ENCODE results near the gene GRK5.
"Not testable (repeated sequence)": the region's sequence is repeated elsewhere in the genome, so short reads cannot be mapped to it uniquely, and the experiment has no call there.

Gene GRK5

DNA sequence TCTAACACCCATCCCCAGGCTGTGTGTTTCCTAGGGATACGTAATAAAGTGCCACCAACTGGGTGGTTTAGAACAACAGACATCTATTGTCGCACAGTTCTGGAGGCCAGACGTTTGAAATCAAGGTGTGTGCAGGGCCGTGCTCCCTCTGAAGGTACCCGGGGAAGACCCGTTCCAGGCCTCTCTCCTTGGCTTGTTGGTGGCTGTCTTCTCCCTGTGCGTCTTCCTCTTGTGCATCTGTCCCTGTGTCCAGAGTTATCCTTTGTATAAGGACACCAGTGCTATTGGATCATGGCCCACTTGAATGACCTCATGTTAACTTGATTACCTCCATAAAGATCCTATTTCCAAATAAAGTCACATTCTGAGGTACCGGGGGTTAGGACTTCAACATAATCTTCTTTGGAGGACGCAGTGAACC lies 15.6 kb downstream of the GRK5 start:
- no peak for DNase-seq

DNA sequence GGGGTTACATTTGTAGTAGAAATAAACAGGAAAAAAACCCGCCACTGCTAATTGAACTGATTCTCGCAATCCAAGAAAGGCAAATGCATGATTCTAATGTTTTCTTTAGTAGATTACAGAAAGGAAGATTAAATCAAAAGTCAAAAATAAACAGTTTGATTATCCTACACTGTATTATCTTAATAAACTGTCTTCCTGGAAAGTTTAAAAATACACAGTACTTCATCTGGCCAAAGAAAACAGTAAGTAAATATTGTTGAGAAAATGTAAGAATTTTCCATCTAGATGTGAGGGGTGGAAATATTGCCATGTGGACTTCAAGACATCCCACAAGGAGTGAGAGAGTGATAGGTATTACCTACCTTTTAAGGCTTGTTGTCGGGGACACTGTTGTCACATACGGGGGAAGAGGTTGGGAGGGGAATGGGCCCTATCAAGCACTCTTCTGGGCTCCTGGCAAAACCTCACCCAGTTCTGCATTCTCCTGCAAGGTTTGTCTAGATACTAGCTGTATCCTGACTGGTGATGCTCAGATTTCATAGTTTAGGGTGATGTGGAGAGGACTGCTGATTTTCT lies 17.8 kb downstream of the GRK5 start:
- no peak for DNase-seq

DNA sequence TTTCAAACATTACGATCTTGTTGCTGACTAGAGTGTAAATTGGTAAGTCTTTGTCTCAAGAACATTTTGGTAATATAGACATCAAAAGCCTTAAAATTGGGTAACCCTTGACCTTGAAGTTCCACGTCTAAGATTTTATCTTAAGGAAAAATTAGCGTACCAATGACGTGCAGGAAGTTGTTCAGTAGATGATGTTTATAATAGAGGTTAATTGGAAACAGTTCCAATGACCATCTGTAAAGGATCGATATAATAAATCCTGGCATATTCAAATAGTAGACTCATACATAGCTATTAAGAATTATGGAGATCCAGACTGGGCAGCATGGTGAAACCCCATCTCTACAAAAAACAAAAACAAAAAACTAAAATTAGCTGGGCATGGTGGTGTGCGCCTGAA lies 20.5 kb downstream of the GRK5 start:
- DNase-seq, result no peak

DNA sequence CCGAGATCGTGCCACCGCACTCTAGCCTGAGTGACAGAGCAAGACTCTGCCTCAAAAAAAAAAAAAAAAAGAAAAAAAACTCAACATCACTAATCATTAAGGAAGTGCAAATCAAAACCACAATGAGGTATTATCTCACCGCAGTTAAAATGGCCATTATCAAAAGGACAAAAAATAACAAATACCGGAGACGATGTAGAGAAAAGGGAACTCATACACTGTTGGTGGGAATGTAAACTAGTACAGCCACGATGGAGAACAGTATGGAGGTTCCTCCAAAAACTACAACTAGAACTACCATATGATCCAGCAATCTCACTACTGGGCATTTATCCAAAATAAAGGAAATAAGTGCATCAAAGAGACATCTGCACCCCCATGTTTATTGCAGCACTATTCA lies 24.3 kb downstream of the GRK5 start:
- no peak for DNase-seq

DNA sequence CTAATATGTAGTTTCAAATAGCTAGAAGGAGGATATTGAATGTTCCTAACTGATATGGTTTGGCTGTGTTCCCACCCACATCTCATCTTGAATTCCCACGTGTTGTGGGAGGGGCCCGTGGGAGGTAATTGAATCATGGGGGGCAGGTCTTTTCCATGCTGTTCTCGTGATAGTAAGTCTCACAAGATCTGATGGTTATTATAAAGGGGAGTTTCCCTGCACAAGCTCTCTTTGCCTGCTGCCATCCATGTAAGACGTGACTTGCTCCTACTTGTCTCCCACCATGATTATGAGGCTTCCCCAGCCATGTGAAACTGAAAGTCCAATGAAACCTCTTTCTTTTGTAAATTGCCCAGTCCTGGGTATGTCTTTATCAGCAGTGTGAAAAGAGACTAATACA lies 25.1 kb downstream of the GRK5 start:
- not testable (repeated sequence) for DNase-seq

DNA sequence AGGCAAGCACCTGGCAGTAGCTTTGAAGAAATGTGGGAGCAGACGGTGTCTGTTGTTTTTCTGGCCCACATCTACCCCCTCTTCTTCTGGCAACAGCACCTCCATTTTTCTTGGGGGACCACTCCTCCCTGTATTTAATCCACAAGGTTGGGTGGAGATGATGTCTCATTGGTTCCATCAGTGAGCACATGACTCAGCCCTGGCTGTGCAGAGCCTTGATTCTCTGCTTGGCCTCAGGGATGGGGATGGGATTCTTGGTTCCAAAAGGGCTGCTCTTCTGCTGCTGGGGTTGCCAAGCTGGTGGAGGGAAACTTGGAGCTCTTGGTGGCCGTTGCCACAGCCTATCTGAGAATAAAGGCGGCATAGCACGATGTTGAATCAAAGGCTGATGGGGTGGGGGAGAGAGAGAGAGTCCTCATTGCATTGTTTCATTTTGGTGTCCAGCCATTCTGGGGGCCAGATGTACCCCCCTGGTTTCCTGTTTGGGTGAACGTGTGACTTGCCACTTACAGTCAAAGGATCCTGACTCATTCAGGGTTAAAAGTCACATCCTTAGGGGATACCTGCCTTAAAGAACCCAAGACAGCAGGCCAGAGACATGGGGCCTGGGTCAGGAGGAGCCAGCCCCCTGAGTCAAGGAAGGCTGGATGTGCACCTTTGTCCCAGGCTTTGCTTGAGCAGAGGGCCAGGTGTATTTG lies 25.9 kb downstream of the GRK5 start:
- no peak for DNase-seq

DNA sequence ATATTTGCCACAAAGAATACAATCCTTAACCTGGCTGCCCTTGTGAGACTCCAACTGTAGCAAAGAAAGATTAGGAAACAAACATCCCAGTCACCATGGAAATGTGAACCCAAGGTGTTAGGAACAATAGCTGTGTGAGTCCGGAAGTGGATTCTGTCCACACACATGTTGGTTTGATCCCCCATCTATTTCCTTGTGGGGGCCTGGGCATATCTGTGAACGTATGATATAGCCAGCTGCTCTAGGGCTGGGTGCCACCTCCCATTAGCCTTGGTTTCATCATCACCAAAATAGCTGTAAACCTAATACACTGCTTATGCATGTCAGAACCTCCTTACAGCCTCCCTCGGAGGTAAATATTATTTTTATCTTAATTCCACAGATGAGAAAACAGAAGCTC lies 26.4 kb downstream of the GRK5 start:
- no peak for DNase-seq

DNA sequence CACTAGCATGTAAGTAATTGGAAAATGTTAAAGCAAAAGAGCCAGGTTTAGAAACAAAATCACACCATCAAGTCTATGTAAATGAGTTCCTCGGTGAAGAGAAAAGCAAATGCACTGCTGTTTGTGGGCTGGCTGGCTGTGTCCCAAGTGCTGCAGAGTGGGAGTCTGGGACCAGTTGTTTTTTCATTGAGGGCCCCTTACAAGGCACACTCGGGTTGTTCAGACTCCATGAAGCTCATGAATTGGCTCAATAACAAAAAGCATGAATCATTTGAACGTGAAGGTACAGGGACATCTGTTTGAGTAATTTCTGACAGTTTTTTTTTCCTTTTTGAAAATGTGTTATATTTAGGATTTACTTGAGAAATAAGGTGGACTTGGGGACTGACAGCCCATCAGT lies 28.0 kb downstream of the GRK5 start:
- DNase-seq, result no peak

DNA sequence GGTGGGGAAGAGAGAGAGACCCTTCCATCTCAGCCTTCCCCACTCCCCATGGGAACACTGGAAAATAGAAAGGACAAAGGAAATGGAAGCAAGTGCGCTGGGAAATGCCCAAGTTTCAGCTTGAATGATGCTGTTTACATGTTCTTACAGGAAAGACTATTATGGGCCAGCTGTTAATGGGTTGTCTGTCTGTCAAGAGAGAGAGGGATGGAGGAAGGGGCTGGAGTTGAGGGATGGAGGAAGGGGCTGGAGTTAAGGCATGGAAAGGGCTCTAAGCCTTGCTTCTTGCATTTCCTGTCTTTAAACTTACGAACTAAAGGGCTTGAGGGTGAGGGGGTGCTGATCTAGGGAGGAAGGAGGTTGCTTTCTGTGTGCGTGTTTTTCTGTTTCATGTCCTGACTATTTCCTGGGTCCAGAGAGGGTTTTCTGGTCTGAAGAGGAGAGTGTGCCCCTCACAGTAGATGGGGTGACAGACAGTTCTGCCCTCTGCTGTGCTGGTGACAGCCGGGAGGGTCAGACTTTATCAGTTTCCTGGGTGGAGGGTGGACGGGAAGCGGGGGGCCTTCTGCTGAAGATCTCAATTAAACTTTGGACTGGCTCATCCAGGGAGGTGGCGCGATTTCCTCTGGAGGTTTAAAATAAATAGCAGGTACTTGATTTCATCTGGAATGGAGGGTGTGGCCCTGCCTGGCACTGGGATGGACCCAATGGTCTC lies 30.5 kb downstream of the GRK5 start:
- no peak for DNase-seq

DNA sequence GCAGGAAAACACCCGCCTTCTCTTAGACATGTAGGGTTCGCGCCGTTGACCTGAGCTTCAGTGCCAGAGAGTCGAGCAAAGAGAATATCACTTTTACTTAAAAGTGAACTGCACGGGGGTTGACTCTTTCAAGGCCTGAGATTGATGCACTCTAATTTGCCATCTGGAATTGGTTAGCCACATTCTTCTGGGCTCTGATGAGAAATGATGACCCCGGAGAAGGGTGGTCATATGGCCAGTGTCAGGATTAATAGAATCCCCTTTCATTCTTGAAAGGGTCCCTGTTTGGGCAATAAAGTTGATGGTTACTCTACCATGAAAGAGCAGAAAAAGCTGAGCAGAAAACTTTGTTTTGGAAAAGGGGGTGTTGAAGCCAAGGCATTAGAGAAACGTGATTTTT lies 31.2 kb downstream of the GRK5 start:
- no peak for DNase-seq

DNA sequence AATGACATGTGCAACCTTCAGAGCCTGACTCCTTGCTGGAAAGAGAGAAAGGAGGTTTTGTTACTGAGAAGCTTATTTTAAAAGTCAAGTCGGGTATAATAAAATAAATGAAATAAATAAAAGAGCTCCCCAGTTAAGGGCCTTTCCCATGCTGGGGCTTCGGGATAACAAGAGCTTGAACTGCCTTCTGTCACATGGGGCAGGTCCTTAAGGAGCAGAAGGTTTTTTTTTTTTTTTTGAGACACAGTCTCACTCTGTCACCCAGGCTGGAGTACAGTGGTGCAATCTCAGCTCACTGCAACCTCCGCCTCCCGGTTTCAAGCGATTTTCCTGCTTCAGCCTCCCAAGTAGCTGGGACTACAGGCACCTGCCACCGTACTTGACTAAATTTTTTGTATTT lies 31.6 kb downstream of the GRK5 start:
- not testable (repeated sequence) for DNase-seq

DNA sequence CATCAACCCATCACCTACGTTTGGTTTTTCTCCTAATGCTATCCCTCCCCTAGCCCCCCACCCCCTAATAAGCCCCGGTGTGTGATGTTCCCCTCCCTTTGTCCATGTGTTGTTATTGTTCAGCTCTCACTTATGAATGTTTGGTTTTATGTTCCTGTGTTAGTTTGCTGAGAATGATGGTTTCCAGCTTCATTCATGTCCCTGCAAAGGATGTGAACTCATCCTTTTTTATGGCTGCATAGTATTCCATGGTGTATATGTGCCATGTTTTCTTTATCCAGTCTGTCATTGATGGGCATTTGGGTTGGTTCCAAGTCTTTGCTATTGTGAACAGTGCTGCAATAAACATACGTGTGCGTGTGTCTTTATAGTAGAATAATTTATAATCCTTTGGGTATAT lies 32.3 kb downstream of the GRK5 start:
- DNase-seq, result not testable (repeated sequence)

DNA sequence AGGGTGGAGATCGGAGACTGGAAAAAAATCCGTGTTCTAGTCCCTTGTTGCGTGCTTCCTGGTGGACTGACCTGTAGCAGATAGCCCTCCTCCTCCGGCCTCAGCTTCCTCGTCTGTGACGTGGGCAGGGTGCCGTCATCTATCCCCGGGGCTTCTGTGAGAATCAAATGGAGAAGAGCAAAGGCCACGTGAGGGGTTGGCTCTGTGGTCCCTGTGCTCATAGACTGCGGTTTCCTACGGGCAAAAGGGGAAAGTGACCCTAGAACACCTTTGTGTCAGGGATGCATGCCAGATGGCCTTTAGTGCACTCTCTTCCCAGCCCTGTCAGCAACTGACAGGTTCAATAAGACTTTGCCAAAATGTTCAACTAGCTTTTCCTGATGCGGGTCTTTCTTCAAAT lies 33.7 kb downstream of the GRK5 start:
- no peak for DNase-seq

DNA sequence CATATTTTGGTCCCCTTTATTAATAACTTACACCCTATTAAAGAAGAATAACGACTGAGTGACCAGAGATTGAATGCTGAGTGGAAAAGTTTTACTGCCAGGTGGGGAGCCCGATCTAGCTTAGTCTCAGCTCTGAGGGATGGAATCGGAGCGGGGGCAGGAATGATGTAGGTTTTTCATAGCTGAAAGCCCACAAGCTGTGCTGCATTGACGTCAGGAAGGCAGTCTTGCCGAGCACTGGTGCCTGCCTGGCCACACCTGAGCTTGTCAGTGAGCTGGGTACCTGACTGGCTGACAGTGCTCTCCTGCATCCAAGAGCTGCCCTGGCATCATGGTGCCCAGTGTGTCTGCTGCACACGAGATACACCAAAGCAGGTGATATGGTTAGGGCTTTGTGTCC lies 34.8 kb downstream of the GRK5 start:
- DNase-seq, result no peak

DNA sequence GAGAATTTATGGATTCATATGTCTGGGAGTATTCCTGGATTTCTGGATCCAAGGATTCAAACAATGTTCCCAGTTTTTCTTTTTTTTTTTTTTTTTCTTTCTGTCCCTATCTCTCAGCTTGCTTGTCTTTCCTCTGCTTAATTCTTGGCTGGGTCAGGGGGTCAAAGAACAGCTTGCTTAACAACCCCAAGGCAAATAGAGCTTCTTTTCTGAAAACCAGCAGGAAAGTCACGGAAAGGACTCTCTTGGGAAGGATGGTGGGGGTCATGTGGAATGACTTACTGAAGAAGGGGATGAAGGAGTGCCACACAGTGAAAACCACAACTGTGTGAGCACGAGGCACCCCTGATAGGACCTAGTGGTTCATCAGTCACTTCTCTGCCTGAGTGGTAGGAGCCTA lies 36.1 kb downstream of the GRK5 start:
- DNase-seq, result no peak

DNA sequence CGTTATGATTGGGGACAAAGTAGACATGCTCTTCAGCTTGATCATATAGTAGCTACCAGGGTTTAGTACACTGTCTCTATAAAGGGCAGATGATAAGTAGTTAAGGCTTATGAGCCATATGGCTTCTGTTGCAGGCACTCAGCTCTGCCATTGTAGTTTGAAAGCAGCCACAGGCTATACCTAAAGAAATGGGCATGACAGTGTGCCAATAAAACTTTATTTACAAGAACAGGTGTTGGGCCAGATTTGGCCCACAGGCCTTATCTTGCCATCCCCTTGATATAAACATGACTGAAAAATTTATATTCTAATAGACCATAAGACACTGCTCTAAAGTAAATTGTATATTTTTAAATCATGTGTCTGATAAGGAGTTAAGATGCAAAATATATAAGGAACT lies 36.6 kb downstream of the GRK5 start:
- no peak for DNase-seq

DNA sequence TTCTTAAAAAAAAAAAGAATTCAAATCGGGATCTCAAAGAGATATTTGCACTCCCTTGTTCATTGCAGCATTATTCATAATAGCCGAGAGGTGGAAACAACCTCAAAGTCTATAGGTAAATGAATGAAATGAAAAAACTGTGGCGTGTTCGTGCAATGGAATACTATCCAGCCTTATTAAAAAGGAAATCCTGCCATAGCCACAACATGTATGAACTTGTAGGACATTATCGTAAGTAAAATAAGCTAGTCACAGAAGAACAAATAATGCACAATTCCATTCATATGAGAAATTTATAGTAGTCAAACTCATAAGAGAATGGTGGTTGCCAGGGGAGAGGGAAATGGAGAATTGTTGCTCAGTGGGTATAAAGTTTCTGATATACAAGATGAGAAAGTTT lies 37.9 kb downstream of the GRK5 start:
- DNase-seq, result no peak

DNA sequence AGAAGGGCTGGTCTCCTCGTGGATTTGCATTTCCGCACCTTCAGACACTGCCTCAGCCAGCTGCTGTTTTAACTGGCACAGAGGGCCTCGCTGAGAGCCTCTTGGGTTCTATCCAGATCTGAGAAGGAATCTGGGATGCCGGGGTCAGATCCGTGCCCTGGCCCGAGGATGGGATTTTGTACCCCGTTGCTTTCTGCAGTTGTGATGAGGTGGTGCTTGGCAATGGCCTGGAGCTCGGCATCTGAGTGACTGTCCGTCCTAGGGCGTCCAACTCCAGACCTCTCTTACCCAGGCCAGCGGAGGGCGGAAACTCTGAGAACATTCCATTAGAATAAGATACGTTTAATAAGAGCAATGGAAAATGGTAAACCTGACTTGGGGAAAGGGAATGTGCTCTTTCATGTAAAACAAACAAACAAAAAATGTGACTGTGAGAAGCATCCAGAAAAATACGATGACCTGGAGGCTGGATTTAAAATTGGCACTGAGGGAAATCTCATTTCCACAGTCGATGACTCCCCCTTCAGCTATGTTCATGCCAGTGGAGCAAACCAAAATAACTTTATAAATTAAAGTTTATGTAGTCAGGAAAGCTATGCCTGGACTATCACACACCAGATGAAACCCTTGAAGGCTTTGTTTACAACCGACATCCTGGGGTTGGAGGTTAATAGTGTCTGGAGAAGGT lies 39.6 kb downstream of the GRK5 start:
- DNase-seq, result no peak

DNA sequence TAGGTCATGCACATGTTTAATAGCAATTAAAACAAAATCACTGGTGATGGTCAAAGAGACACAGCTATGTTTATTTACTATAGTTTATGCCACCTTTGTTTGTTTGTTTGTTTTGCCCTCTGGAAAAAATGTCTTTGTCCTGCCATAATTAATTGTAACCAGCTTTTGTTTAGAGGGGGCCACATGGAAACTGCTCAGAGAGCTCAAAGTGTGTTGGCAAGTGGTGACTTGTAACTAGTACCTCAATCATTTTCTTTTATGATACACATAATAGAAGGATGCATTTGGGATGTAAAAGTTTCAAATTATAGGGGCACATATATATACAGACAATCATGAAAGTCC lies 40.2 kb downstream of the GRK5 start:
- DNase-seq, result no peak

DNA sequence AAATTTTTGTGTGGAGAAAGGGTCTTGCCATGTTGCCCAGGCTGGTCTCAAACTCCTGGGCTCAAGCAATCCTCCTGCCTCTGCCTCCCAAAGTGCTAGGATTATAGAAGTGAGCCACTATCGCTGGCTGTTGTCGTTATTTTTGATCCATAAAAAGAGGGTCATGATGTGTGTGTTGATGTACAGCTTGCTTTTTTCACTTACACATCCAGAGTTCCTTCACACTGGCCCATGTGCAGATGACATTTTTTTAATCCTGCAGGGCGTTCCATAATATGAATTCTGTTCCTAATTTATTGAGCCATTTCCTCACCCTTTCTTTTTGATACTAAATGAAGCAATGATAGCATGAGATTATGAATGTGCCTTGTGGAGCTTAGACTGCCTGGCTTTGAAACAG lies 40.8 kb downstream of the GRK5 start:
- DNase-seq, result no peak

DNA sequence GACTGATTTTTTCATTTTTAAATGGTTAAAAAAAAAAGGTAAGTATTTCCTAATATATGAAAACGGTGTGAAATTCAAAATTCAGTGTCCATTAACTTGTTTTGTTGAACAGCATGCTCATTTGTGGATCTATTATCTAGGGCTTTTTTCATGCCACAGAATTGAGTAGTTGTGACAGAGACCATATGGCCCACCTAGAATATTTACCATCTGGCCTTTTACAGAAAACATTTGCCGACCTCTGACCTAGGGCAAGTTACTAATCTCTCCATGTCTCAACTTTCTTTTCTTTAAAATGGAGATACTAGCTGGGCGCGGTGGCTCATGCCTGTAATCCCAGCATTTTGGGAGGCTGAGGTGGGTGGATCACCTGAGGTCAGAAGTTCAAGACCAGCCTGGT lies 41.3 kb downstream of the GRK5 start:
- DNase-seq, result no peak

DNA sequence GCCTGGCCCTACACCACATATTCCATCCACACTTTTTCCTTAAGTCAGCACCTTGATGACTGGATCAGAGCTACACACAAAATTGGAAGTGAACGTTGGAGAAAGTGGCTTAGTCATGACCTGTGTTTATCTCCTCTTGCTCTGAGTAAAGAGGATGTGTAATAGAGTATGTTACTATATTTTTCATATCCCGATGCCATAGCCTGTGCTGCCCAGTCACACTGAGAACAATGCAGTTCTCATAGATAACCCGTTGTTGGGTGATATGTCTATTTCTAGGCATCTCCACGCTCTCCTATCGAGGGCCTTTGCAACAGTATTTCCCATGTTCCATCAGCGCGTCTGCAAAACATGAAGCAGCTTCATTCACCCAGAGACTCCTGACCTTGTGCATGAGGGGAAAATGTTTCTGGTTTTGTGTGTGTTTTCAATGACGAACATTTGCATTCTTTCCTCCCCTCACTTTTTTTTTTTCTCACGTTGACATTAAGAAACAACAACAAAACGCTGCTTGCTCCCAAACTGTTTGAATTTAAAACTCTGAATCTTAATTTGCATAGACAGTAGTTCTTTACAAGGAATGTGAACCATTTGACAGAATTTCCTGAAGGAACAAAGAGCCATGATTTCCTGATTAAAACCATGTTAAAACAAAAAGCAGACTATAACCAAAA lies 43.4 kb downstream of the GRK5 start:
- no peak for DNase-seq

DNA sequence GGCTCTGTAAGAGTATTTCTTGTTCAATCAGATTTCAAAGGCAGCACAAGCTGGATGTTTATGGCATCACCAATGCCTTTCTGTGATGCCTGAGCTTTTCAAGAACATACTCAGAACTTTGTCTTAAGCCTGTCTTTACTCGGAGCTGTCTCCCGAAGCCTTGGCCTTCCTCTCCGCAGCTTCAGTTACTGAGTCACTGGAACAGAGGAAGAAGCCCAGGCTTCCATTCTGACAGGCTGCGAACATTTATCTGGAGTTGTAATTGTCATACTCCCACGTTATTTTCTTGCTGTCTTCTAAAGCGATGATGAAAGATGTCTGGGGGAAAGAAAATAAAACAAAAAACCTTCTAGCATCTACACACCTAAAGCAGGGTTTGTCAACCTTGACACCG lies 43.9 kb downstream of the GRK5 start:
- DNase-seq, result no peak

DNA sequence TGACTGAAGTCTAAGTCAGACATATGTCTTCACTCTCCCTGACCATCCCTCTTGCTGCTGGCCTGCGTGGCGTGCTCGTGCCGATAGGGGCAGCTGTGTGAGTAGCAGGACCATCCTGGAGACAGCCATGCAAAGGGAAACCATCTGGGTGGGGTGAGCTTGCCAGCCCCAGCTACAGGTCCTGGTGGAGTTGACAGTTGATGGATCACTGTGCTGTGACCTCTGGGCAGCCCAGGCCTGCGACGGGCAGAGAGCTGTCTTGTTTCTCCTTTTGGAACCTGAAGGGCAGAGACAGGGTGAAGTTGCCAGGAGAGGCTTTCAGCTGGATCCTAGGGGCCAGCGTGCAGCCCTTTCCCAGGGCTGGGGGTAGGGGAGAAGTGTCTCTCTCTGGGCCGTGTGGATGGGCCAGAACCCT lies 44.7 kb downstream of the GRK5 start:
- no peak for DNase-seq

Measured in GF-D8 (cell line).